ENCODE results near the gene KCTD1. TPM values are rescaled to one million over a fixed set of nuclear protein-coding genes. Genes with fewer than 3 reads are reported as not detected.

The KCTD1 gene
- total RNA-seq, 2 donors from 2014 or later: 13.3 to 13.6 TPM

GRCh38 chr18:26565514-26565913 lies 17.2 kb upstream of the KCTD1 start:
- no peak for DNase-seq
- no peak for TF ChIP-seq CTCF (IDR thresholded peaks at IDR 0.05)
- Histone ChIP-seq H3K27ac (no peak overlapping the region), H3K9ac (ENCODE audit: low read depth in 2 of 2, low read length in 2 of 2) (no peak overlapping the region), H3K9me3 (no peaks in the 10 kb centered on the region), H3K4me1 (no peaks in the 10 kb centered on the region), H3K27me3 (no peaks in the 10 kb centered on the region), H3K4me3 (no peak overlapping the region), H3K36me3 (no peaks in the 10 kb centered on the region)
- intact Hi-C loops (cut with DNase I): no loop called here

- H3K4me3 ChIP-seq: no peak overlapping the region
- intact Hi-C loops (cut with DNase I): no loop called here
- H3K36me3 ChIP-seq: no peaks in the 10 kb centered on the region
- no peak overlapping the region for H3K9ac ChIP-seq (ENCODE audit: low read depth in 2 of 2, low read length in 2 of 2)
- no peak for TF ChIP-seq CTCF (IDR thresholded peaks at IDR 0.05)
- DNase-seq: no peak
- no peaks in the 10 kb centered on the region for H3K9me3 ChIP-seq
- no peaks in the 10 kb centered on the region for H3K4me1 ChIP-seq
- no peaks in the 10 kb centered on the region for H3K27me3 ChIP-seq
- no peak overlapping the region for H3K27ac ChIP-seq
Measured at GRCh38 chr18:26563024-26563423, 14.7 kb upstream of the KCTD1 start.

- Histone ChIP-seq H3K9ac (ENCODE audit: low read depth in 2 of 2, low read length in 2 of 2) (no peak overlapping the region), H3K9me3 (no peaks in the 10 kb centered on the region), H3K36me3 (no peaks in the 10 kb centered on the region), H3K27ac (no peak overlapping the region), H3K27me3 (no peaks in the 10 kb centered on the region), H3K4me3 (no peak overlapping the region), H3K4me1 (no peaks in the 10 kb centered on the region)
- intact Hi-C loops (cut with DNase I): no loop called here
- no peak for TF ChIP-seq CTCF (IDR thresholded peaks at IDR 0.05)
- no peak for DNase-seq
Measured at GRCh38 chr18:26562568-26562967, 14.2 kb upstream of the KCTD1 start.

- no peak for TF ChIP-seq CTCF (IDR thresholded peaks at IDR 0.05)
- no peaks in the 10 kb centered on the region for H3K9me3 ChIP-seq
- no peak overlapping the region for H3K9ac ChIP-seq (ENCODE audit: low read depth in 2 of 2, low read length in 2 of 2)
- no peaks in the 10 kb centered on the region for H3K4me1 ChIP-seq
- no peak overlapping the region for H3K27ac ChIP-seq
- H3K36me3 ChIP-seq: no peaks in the 10 kb centered on the region
- no peaks in the 10 kb centered on the region for H3K27me3 ChIP-seq
- H3K4me3 ChIP-seq: no peak overlapping the region
- no peak for DNase-seq
- intact Hi-C loops (cut with DNase I): no loop called here
Measured at GRCh38 chr18:26561769-26562168, 13.4 kb upstream of the KCTD1 start.

GRCh38 chr18:26556573-26556972 lies 8.2 kb upstream of the KCTD1 start:
- DNase-seq: no peak
- Histone ChIP-seq H3K4me3 (no peak overlapping the region), H3K4me1 (no peaks in the 10 kb centered on the region), H3K36me3 (no peaks in the 10 kb centered on the region), H3K9me3 (no peaks in the 10 kb centered on the region), H3K27ac (no peak overlapping the region), H3K9ac (ENCODE audit: low read depth in 2 of 2, low read length in 2 of 2) (no peak overlapping the region), H3K27me3 (peaks cover 3% of the 10 kb centered on the region)
- TF ChIP-seq CTCF (IDR thresholded peaks at IDR 0.05): no peak
- intact Hi-C loops (cut with DNase I): loop anchor here (10.0 kb wide), 1 partner anchor 242 kb away; no protein-coding TSS in a partner anchor
